Measurements from ENCODE around the gene CARD8.
"Not testable (repeated sequence)": the region's sequence is repeated elsewhere in the genome, so short reads cannot be mapped to it uniquely, and the experiment has no call there.

The CARD8 gene

DNA sequence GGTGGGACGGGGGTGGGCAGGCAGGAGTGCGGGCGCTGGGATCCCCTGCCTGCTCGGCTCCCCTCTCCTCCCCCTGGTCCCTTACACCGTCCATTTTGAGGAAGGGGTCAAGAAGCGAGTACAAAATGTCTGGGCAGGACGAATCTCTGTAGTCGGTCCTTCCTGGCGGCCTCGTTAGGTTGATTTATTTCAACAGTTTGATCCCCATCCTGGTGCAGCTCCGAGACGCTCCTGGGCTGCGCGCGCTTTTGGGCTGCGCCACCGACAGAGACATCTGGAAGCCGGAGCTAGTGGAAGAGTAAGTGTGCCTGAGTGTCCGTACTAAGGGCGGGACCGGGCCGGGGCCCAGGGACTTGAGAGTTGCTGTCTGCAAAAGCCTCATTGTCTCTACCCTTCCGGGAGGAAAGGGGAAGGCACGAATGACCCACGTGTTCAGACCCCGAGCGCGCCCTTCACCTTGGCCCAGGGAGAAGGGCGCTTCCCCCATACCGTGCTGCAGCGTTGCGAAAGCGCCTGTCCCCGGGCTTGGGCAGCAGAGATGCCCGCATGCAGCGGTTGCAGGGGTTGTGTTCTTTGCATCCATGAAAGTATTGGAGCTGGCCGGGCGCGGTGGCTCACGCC lies 15.9 kb upstream of the CARD8 start:
- ChIA-PET CTCF (interaction anchor here (1.3 to 3.1 kb wide), 5 partner anchors 11 to 313 kb away, joined by 3 to 10 read pairs (median 6); no protein-coding TSS in a partner anchor), POLR2A (no interaction called here)
- TF ChIP-seq, protein P1, sequence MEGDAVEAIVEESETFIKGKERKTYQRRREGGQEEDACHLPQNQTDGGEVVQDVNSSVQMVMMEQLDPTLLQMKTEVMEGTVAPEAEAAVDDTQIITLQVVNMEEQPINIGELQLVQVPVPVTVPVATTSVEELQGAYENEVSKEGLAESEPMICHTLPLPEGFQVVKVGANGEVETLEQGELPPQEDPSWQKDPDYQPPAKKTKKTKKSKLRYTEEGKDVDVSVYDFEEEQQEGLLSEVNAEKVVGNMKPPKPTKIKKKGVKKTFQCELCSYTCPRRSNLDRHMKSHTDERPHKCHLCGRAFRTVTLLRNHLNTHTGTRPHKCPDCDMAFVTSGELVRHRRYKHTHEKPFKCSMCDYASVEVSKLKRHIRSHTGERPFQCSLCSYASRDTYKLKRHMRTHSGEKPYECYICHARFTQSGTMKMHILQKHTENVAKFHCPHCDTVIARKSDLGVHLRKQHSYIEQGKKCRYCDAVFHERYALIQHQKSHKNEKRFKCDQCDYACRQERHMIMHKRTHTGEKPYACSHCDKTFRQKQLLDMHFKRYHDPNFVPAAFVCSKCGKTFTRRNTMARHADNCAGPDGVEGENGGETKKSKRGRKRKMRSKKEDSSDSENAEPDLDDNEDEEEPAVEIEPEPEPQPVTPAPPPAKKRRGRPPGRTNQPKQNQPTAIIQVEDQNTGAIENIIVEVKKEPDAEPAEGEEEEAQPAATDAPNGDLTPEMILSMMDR (IDR thresholded peaks at IDR 0.05; ENCODE audit: control extremely low read depth, extremely low read depth, low read depth, missing control alignments), result no peak
- DNase-seq (ENCODE audit: extremely low spot score), result peak; percentile 63

- DNase-seq (ENCODE audit: extremely low spot score); POLR2A ChIA-PET: not testable (repeated sequence)
- CTCF ChIA-PET, result interaction anchor here (0.7 to 4.2 kb wide), 11 partner anchors 10 to 400 kb away, joined by 3 to 13 read pairs (median 6); a partner anchor contains a TSS
These were observed 13.9 kb upstream of the CARD8 start for GRCh38 chr19:48269617-48270026.

GRCh38 chr19:48265326-48265725 lies 9.6 kb upstream of the CARD8 start:
- POLR2A ChIA-PET; DNase-seq (ENCODE audit: extremely low spot score): not testable (repeated sequence)
- CTCF ChIA-PET, result interaction anchor here (1.0 to 1.7 kb wide), 2 partner anchors 16 to 26 kb away, joined by 4 to 5 read pairs; no protein-coding TSS in a partner anchor

GRCh38 chr19:48260359-48260714 lies 4.6 kb upstream of the CARD8 start:
- CTCF ChIA-PET, result interaction anchor here (0.7 to 2.5 kb wide), 12 partner anchors 9 to 297 kb away, joined by 3 to 13 read pairs (median 4); partner anchors contain the start of gene ZNF114
- DNase-seq (ENCODE audit: extremely low spot score); POLR2A ChIA-PET: not testable (repeated sequence)

DNA sequence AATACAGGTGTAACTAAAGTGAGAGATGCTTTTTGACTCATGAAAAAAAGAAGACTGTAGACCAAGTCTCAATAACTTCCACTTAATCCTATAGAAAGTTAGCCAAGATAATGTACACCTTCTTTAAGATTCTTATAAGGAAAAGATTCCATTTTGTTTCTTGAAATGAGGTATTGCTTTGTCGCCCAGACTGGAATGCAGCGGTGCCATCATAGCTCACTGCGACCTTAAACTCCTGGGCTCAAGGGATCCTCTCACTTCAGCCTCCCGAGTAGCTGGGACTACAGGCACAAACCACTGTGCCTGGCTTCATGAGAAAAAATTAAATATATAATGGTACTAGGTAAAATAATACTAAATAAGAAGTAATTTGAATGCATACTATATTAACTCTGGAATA lies 3.3 kb upstream of the CARD8 start:
- not testable (repeated sequence) for DNase-seq (ENCODE audit: extremely low spot score)
- ChIA-PET CTCF (interaction anchor here (1.0 to 2.5 kb wide), 8 partner anchors 9 to 150 kb away, joined by 3 to 13 read pairs (median 7); partner anchors contain the start of gene ZNF114), POLR2A (interaction anchor here (0.6 to 0.7 kb wide), 2 partner anchors 9 to 87 kb away, joined by 3 read pairs; no protein-coding TSS in a partner anchor)

- DNase-seq (ENCODE audit: extremely low spot score), result no peak
- CTCF ChIA-PET, result interaction anchor here (1.0 to 1.4 kb wide), 3 partner anchors 9 to 13 kb away, joined by 3 to 10 read pairs (median 6); no protein-coding TSS in a partner anchor
- TF ChIP-seq, protein P1 (IDR thresholded peaks at IDR 0.05; ENCODE audit: control extremely low read depth, extremely low read depth, low read depth, missing control alignments), result no peak
These were observed 2.6 kb upstream of the CARD8 start for GRCh38 chr19:48258350-48258749.

DNA sequence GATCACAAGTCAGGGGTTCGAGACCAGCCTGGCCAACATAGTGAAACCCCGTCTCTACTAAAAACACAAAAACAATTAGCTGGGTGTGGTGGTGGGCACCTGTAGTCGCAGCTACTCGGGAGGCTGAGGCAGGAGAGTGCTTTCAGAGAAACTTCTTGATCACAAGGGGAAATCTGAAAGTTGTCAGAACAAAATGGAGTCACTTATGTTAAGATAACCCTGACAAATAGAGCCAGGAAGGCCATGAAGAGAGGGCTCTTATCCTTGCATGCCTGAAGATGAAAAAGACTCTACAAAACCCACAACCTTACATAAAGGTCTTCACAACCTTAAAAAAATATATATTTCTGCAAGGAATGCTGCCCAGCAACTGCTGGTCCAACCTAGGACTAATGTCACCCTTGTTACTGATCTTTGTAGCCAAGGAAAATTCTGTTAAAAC lies 1.2 kb downstream of the CARD8 start:
- TF ChIP-seq, protein P1 (IDR thresholded peaks at IDR 0.05; ENCODE audit: control extremely low read depth, extremely low read depth, low read depth, missing control alignments), result no peak
- POLR2A ChIA-PET, result no interaction called here
- CTCF ChIA-PET, result interaction anchor here (1.8 to 2.4 kb wide), 2 partner anchors 79 to 330 kb away, joined by 3 to 6 read pairs; no protein-coding TSS in a partner anchor
- no peak for DNase-seq (ENCODE audit: extremely low spot score)

More at GRCh38 chr19:48258350-48258749, 2.6 kb upstream of the CARD8 start:
- POLR2A ChIA-PET, result no interaction called here

DNA sequence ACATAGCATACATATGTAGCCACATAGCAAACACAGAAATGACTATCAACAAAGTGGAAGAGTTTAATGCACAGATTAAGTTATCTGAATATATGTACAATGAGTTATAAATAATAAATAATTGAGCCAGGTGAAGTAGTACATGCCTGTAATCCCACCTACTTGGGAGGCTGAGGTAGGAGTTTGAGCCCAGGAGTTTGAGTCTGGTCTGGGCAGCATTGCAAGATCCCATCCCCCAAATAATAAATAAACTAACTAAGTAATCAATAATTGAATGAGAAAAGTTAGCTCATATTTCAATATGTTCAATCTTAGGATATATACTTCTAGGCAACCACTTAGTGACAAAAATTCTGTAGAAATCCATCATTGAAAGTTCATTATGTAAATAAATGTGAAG lies 1.7 kb downstream of the CARD8 start:
- DNase-seq (ENCODE audit: extremely low spot score), result no peak
- ChIA-PET POLR2A (no interaction called here), CTCF (interaction anchor here (1.8 kb wide), 1 partner anchor 330 kb away, joined by 3 read pairs; no protein-coding TSS in a partner anchor)
- TF ChIP-seq, protein P1 (IDR thresholded peaks at IDR 0.05; ENCODE audit: control extremely low read depth, extremely low read depth, low read depth, missing control alignments), result no peak

Measured in GM10248 (cell line).